DND-41 (cell line): ENCODE data around the gene KAZN.

Experiments
- ATAC-seq: fragments of 200-7000 bp; cut with Tn5 transposase; 3 replicates; pipeline ENCODE4 v1.9.1; 2021; ENCODE audit warnings: low read depth; ENCODE audit not compliant: insufficient read depth
- DNase-seq: peaks from one replicate; pipeline ENCODE4 v3.0.0-alpha.2; 2020
- H2AFZ ChIP-seq: 2 replicates; pipeline ENCODE4 v1.6.0; 2012; ENCODE audit warnings: low read depth, low read length
- H3K27ac ChIP-seq: 2 replicates; pipeline ENCODE4 v1.5.1; 2012; ENCODE audit warnings: low read length, inconsistent platforms
- H3K27me3 ChIP-seq: fragments of 200-600 bp; sonication (generic); 2 replicates; pipeline ENCODE4 v1.6.0; 2012; ENCODE audit warnings: low read length, mild to moderate bottlenecking, inconsistent platforms; ENCODE audit not compliant: insufficient read depth, poor library complexity
- H3K36me3 ChIP-seq: 2 replicates; pipeline ENCODE4 v1.5.1; 2012; ENCODE audit warnings: low read length, inconsistent platforms; ENCODE audit not compliant: insufficient read depth
- H3K4me1 ChIP-seq: 2 replicates; pipeline ENCODE4 v1.5.1; 2012; ENCODE audit warnings: mild to moderate bottlenecking, low read length; ENCODE audit not compliant: insufficient read depth
- H3K4me2 ChIP-seq: 2 replicates; pipeline ENCODE4 v1.6.0; 2012; ENCODE audit warnings: mild to moderate bottlenecking, moderate library complexity, low read length, inconsistent platforms; ENCODE audit not compliant: insufficient read depth
- H3K4me3 ChIP-seq, 2 experiments: fragments of 200-600 bp in 1 of 2; shearing (Covaris generic) in 1 of 2; 2 replicates each; pipeline ENCODE4 v1.5.1; 2012 to 2016; ENCODE audit warnings: inconsistent platforms in 2 of 2, low read length in 2 of 2, mild to moderate bottlenecking in 2 of 2, low read depth in 1 of 2, moderate library complexity in 1 of 2
- H3K79me2 ChIP-seq: 2 replicates; pipeline ENCODE4 v1.6.0; 2012; ENCODE audit warnings: low read length, inconsistent platforms; ENCODE audit not compliant: insufficient read depth
- H3K9ac ChIP-seq: 2 replicates; pipeline ENCODE4 v1.6.0; 2012; ENCODE audit warnings: low read depth, mild to moderate bottlenecking, inconsistent platforms, low read length, moderate library complexity
- H3K9me3 ChIP-seq: 2 replicates; pipeline ENCODE4 v1.5.1; 2012; ENCODE audit warnings: low read length, moderate library complexity, mild to moderate bottlenecking, inconsistent platforms; ENCODE audit not compliant: insufficient read depth, severe bottlenecking
- H4K20me1 ChIP-seq: 2 replicates; pipeline ENCODE4 v1.6.0; 2012; ENCODE audit warnings: low read length; ENCODE audit not compliant: insufficient read depth
- CTCF ChIP-seq: IDR thresholded peaks from 2 replicates; pipeline ENCODE4 v1.5.1; 2012; ENCODE audit warnings: borderline replicate concordance, low read length, moderate library complexity, mild to moderate bottlenecking; ENCODE audit not compliant: poor library complexity, severe bottlenecking; ENCODE audit errors: extremely low read depth
- EZH2 ChIP-seq: IDR thresholded peaks from 3 replicates; pipeline ENCODE4 v1.6.1; 2012; ENCODE audit warnings: borderline replicate concordance, low read depth, mild to moderate bottlenecking, moderate library complexity, low read length, inconsistent platforms; ENCODE audit not compliant: severe bottlenecking

KAZN gene

GRCh38 chr1:14936815-14937214 lies 338.3 kb downstream of the KAZN start:
- H3K27ac ChIP-seq = no peak overlapping the region
- peaks cover 26% of the 10 kb centered on the region for H3K79me2 ChIP-seq
- TF ChIP-seq EZH2 (no peak), CTCF (no peak)
- H2AFZ ChIP-seq = no peak overlapping the region
- H3K27me3 ChIP-seq = no peaks in the 10 kb centered on the region
- no peaks in the 10 kb centered on the region for H3K4me1 ChIP-seq
- peaks cover 60% of the 10 kb centered on the region for H4K20me1 ChIP-seq
- H3K9me3 ChIP-seq = no peaks in the 10 kb centered on the region
- no peak overlapping the region for H3K4me3 ChIP-seq
- H3K9ac ChIP-seq = no peak overlapping the region
- H3K36me3 ChIP-seq = no peaks in the 10 kb centered on the region
- no peak for ATAC-seq
- DNase-seq = no peak
- H3K4me2 ChIP-seq = no peak overlapping the region

GRCh38 chr1:14937288-14937949 lies 338.9 kb downstream of the KAZN start:
- TF ChIP-seq EZH2 (no peak), CTCF (no peak)
- H3K9ac ChIP-seq = no peak overlapping the region

GRCh38 chr1:14939527-14940284 lies 341.2 kb downstream of the KAZN start:
- Histone ChIP-seq H3K79me2 (peaks cover 30% of the 10 kb centered on the region), H3K9me3 (no peaks in the 10 kb centered on the region), H3K27ac (no peak overlapping the region), H3K27me3 (no peaks in the 10 kb centered on the region), H2AFZ (no peak overlapping the region), H3K4me2 (no peak overlapping the region), H3K9ac (no peak overlapping the region), H4K20me1 (peaks cover 67% of the 10 kb centered on the region), H3K4me1 (no peaks in the 10 kb centered on the region), H3K4me3 (no peak overlapping the region), H3K36me3 (no peaks in the 10 kb centered on the region; the same call in 1 of the 2 replicates)
- ATAC-seq (no peak), DNase-seq (no peak)
- TF ChIP-seq EZH2 (no peak), CTCF (no peak)

More at GRCh38 chr1:14937288-14937949, 338.9 kb downstream of the KAZN start:
- ATAC-seq = no peak
- Histone ChIP-seq H3K9me3 (no peaks in the 10 kb centered on the region), H3K79me2 (peaks cover 28% of the 10 kb centered on the region), H2AFZ (no peak overlapping the region), H3K27me3 (no peaks in the 10 kb centered on the region), H4K20me1 (peaks cover 65% of the 10 kb centered on the region), H3K4me1 (no peaks in the 10 kb centered on the region), H3K27ac (no peak overlapping the region), H3K4me3 (no peak overlapping the region), H3K36me3 (no peaks in the 10 kb centered on the region), H3K4me2 (no peak overlapping the region)
- no peak for DNase-seq
